Measurements from ENCODE around the gene CLEC18C.
"Not testable (repeated sequence)": the region's sequence is repeated elsewhere in the genome, so short reads cannot be mapped to it uniquely, and the experiment has no call there.

Gene CLEC18C

GRCh38 chr16:70159355-70160348, 13.9 kb upstream of the CLEC18C start:
- DNase-seq (ENCODE audit: low read depth) = no peak

GRCh38 chr16:70160388-70160787, 13.2 kb upstream of the CLEC18C start:
- DNase-seq (ENCODE audit: low read depth) = no peak

GRCh38 chr16:70160821-70161220, 12.8 kb upstream of the CLEC18C start:
- no peak for DNase-seq (ENCODE audit: low read depth)

GRCh38 chr16:70161350-70161749, 12.2 kb upstream of the CLEC18C start:
- DNase-seq (ENCODE audit: low read depth) = no peak

- DNase-seq (ENCODE audit: low read depth) = no peak
These were observed 11.5 kb upstream of the CLEC18C start for GRCh38 chr16:70162041-70162451.

GRCh38 chr16:70163596-70163995, 10.0 kb upstream of the CLEC18C start:
- no peak for DNase-seq (ENCODE audit: low read depth)

GRCh38 chr16:70166688-70167087, 6.9 kb upstream of the CLEC18C start:
- not testable (repeated sequence) for DNase-seq (ENCODE audit: low read depth)

GRCh38 chr16:70173916-70174315, 329 bp downstream of the CLEC18C start:
- DNase-seq (ENCODE audit: low read depth) = not testable (repeated sequence)

GRCh38 chr16:70174387-70174932, 873 bp downstream of the CLEC18C start:
- DNase-seq (ENCODE audit: low read depth) = not testable (repeated sequence)

GRCh38 chr16:70187858-70188607, 14.4 kb downstream of the CLEC18C start:
- DNase-seq (ENCODE audit: low read depth) = not testable (repeated sequence)

GRCh38 chr16:70188608-70188915, 15.0 kb downstream of the CLEC18C start:
- not testable (repeated sequence) for DNase-seq (ENCODE audit: low read depth)

- DNase-seq (ENCODE audit: low read depth) = not testable (repeated sequence)
These were observed 17.0 kb downstream of the CLEC18C start for GRCh38 chr16:70190574-70190973.

GRCh38 chr16:70196683-70197300, 23.2 kb downstream of the CLEC18C start:
- not testable (repeated sequence) for DNase-seq (ENCODE audit: low read depth)

GRCh38 chr16:70197611-70198010, 24.0 kb downstream of the CLEC18C start:
- not testable (repeated sequence) for DNase-seq (ENCODE audit: low read depth)

- not testable (repeated sequence) for DNase-seq (ENCODE audit: low read depth)
These were observed 24.6 kb downstream of the CLEC18C start for GRCh38 chr16:70198230-70198629.

GRCh38 chr16:70198666-70199065, 25.1 kb downstream of the CLEC18C start:
- DNase-seq (ENCODE audit: low read depth) = not testable (repeated sequence)

GRCh38 chr16:70199170-70199569, 25.6 kb downstream of the CLEC18C start:
- DNase-seq (ENCODE audit: low read depth) = not testable (repeated sequence)

- DNase-seq (ENCODE audit: low read depth) = not testable (repeated sequence)
These were observed 26.5 kb downstream of the CLEC18C start for GRCh38 chr16:70200063-70200462.

GRCh38 chr16:70203508-70203907, 29.9 kb downstream of the CLEC18C start:
- DNase-seq (ENCODE audit: low read depth) = not testable (repeated sequence)

- not testable (repeated sequence) for DNase-seq (ENCODE audit: low read depth)
These were observed 30.4 kb downstream of the CLEC18C start for GRCh38 chr16:70204010-70204409.

GRCh38 chr16:70204668-70205405, 31.2 kb downstream of the CLEC18C start:
- not testable (repeated sequence) for DNase-seq (ENCODE audit: low read depth)

Measured in stimulated activated CD8-positive, alpha-beta memory T cell treated with anti-CD3 and anti-CD28 coated beads, Interleukin-12 subunit alpha, Interleukin-12 subunit beta, amount 100 ng/mL, for 4 hours (primary cell).